ES-I3 (cell line): ENCODE measurements around the gene CMTM6.
"Not testable (repeated sequence)": the region's sequence is repeated elsewhere in the genome, so short reads cannot be mapped to it uniquely, and the experiment has no call there.

Source experiments
- H3K36me3 ChIP-seq: 2 replicates; pipeline ENCODE4 v1.6.1; 2013; ENCODE audit warnings: mild to moderate bottlenecking, low read length, control low read depth, moderate library complexity; ENCODE audit not compliant: insufficient read depth
- H3K4me1 ChIP-seq: 2 replicates; pipeline ENCODE4 v1.6.1; 2013; ENCODE audit warnings: mild to moderate bottlenecking, control low read depth, low read length; ENCODE audit not compliant: insufficient read depth
- H3K9ac ChIP-seq: 2 replicates; pipeline ENCODE4 v1.6.1; 2013; ENCODE audit warnings: low read depth, mild to moderate bottlenecking, low read length, moderate library complexity
- H3K9me3 ChIP-seq: 2 replicates; pipeline ENCODE4 v1.6.1; 2013; ENCODE audit warnings: mild to moderate bottlenecking, low read length, moderate library complexity; ENCODE audit not compliant: control insufficient read depth, insufficient read depth

Gene CMTM6

DNA sequence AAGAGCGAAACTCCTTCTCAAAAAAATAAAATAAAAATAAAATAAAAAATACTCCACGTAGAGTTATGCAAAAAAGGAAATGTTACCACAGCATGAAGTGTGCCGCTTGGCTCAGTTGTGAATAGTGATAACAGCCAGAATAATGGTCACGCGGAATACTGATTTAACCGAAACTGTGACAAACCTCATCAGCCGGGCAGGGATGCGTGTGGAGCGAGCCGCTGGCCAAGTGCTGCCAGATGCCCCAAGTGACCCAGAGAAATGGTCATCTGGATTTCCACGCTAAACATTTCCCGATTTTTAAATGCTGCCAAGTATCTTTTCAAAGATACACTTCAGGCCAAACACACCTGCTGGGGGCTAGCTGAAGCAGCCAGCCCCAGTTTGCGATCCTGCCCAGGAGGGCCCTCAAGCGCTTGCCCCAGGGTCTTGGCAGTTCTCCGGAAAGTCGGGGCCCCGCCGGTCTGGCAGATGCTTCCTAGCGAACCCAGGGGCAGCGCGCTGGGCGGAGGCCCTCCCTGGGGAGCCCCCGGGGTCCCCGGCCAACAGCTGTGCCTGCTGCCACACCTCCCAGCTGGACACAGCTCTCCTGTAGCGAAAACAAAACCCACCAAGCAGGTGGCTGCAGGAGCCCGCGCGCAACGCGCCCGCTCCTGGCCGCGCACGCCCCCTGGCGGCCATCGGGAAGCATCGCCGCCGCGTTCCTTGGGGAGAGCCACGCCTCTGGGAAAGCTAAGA lies 35.1 kb downstream of the CMTM6 start:
- 0 out of 2 replicates have a peak, but pooled peaks cover 3% of the 10 kb centered on the region for H3K4me1 ChIP-seq
- no peak overlapping the region for H3K9ac ChIP-seq
- 0 out of 2 replicates have a peak, but pooled peaks cover 3% of the 10 kb centered on the region for H3K36me3 ChIP-seq
- H3K9me3 ChIP-seq = no peaks in the 10 kb centered on the region

DNA sequence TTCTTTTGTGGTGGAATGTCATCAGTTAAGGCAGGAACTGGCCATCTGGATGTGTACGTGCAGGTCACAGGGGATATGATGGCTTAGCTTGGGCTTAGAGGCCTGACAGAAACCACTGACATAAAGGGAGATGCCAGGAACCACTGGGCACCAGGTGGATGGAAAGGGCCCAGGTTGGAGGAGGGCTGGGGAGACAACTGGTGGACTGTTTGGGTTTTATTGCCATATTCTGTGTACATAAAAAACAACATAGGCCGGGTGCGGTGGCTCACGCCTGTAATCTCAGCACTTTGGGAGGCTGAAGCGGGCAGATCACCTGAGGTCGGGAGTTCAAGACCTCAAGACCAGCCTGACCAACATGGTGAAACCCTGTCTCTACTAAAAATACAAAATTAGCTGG lies 35.8 kb downstream of the CMTM6 start:
- H3K4me1 ChIP-seq, H3K9ac ChIP-seq, H3K36me3 ChIP-seq, H3K9me3 ChIP-seq: not testable (repeated sequence)

DNA sequence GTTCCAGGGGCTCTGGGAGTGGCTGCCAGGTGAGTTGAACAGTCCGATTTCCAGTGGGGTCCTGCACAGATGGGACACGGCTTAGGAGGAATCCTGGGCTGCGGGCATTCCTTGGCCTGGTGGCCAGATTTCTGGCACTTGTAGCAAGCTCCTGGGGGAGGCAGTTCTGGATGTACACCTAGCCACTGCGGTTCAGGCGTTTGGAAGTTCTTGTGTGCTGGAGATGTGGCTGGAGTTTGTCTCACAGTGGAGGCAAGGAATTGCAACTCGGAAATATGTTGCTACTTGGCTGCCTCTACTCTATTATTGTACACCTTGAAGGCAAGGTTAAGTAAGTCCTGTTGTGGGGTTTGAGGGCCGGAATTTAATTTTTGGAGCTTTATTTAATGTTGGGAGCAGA lies 37.9 kb downstream of the CMTM6 start:
- H3K9me3 ChIP-seq, H3K36me3 ChIP-seq, H3K4me1 ChIP-seq, H3K9ac ChIP-seq: not testable (repeated sequence)

DNA sequence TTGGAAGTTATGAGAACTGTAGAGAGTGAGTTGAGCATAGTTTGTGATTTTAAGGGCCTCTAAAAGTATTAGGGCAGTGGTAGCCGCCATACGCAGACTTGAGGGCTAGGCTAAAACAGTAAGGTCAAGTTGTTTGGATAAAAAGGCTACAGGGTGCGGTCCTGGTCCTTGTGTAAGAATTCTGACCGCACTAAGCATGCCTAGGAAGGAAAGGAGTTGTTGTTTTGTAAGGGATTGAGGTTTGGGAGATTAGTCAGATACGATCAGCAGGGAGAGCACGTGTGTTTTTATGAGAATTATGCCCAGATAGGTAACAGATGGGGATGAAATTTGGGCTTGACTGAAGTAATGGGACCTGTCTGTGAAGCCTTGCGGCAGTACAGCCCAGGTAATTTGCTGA lies 39.2 kb downstream of the CMTM6 start:
- H3K4me1 ChIP-seq = peaks cover 12% of the 10 kb centered on the region; the same call in 1 of the 2 replicates
- H3K9ac ChIP-seq = not testable (repeated sequence)

DNA sequence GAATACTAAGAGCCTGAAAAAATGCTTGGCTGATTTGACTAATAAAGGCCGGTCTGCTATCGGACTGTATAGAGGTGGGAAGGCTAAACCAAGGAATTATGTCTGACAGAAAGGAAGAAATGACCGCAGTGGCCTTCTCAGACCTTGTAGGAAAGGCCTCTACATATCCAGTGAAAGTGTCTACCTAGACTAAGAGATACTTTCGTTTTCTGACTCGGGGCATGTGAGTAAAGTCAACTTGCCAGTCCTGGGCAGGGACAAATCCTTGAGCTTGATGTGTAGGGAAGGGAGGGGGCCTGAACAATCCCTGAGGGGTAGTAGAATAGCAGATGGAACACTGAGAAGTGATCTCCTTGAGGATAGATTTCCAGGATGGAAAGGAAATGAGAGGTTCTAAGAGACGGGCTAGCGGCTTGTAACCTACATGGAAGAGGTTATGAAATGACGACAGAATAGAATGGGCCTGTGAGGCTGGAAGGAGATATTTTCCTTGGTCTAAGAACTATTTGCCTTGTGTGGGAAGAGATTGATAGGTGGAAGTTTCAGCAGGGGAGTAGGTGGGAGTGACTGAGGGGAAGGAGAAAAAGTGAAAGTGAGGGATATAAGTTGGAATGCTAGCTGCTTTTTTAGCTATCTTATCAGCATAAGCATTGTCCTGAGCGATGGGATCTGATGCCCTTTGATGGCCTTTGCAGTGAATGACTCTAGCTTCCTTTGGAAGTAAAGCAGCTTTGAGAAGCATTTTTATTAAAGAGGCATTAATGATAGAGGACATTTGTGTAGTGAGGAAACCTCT lies 40.3 kb downstream of the CMTM6 start:
- H3K36me3 ChIP-seq, H3K9me3 ChIP-seq, H3K9ac ChIP-seq: not testable (repeated sequence)
- peaks cover 10% of the 10 kb centered on the region; the same call in 1 of the 2 replicates for H3K4me1 ChIP-seq

More for the DNA sequence above, 39.2 kb downstream of the CMTM6 start:
- H3K9me3 ChIP-seq, H3K36me3 ChIP-seq: not testable (repeated sequence)

DNA sequence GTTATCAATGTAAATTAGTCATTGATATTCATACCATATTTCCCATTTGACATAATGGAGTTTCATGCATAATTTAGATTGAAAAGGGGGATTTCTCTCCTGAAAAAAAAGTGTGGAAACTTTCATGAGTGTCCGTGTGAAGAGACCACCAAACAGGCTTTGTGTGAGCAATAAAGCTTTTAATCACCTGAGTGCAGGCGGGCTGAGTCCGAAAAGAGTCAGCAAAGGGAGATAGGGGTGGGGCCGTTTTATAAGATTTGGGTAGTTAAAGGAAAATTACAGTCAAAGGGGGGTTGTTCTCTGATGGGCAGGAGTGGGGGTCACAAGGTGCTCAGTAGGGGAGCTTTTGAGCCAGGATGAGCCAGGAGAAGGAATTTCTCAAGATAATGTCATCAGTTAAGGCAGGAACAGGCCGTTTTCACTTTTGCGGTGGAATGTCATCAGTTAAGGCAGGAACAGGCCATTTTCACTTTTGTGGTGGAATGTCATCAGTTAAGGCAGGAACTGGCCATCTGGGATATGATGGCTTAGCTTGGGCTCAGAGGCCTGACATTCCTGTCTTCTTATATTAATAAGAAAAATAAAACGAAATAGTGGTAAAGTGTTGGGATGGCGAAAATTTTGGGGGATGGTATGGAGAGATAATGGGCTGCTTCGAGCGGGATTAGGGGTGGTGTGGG lies 41.7 kb downstream of the CMTM6 start:
- H3K36me3 ChIP-seq, H3K9me3 ChIP-seq, H3K4me1 ChIP-seq, H3K9ac ChIP-seq: not testable (repeated sequence)

DNA sequence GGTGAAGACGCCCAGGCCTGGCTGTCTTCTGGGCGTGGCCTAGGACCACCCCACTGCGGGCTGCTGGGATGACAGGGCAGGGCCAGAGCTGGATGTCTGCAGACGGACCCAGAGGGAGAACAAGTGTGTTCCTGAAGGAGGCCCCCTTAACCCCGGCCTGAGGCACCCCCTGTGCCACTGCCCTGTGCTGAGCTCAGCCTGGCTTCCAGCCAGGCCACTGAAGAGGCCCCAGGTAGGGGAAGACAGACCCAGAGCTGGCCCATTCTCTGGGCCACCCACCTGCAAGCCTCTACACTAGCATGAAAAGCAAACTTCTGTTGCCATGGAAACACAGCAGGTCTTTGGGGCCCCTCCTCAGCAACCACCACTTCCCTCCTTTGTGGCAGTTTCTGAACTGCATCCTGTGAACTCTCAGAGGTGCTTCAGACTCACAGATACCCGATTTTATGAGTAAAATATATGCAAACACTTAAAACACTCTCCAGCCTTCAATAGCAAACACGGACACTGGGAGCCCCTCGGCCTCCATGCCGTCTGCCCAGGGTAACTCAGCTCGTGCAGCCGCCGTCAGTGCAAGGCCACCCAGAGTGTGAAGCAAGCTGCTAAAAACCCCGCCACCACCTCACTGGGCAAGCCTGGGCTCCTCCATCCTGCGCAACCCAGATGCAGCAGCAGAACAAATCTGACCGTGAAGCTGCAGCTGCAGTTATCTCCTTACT lies 42.5 kb downstream of the CMTM6 start:
- H3K36me3 ChIP-seq = no peaks in the 10 kb centered on the region
- peaks cover 9% of the 10 kb centered on the region; the same call in 1 of the 2 replicates for H3K4me1 ChIP-seq
- H3K9me3 ChIP-seq = no peaks in the 10 kb centered on the region
- H3K9ac ChIP-seq = no peak overlapping the region

DNA sequence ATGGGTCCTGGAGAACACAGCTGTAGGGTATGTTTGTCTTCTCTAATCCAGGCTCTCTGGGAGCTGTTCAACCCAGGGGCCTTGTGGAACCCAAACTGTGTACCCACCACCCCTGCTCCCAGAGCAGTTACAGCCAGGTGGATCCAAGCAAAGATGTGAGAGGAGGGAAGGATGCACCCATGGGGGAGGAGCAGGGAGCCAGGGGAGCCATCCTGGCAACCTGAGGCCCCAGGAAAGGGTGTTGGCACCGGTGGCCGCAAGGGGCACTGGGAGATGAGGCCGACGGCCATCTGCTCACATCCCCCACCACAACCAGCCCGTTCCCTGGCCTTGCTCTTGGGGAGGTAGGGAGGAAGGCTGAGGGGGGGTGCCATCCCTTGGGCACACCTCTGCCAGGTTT lies 43.2 kb downstream of the CMTM6 start:
- no peak overlapping the region for H3K9ac ChIP-seq
- no peaks in the 10 kb centered on the region for H3K9me3 ChIP-seq
- no peaks in the 10 kb centered on the region for H3K36me3 ChIP-seq
- peaks cover 9% of the 10 kb centered on the region; the same call in 1 of the 2 replicates for H3K4me1 ChIP-seq

DNA sequence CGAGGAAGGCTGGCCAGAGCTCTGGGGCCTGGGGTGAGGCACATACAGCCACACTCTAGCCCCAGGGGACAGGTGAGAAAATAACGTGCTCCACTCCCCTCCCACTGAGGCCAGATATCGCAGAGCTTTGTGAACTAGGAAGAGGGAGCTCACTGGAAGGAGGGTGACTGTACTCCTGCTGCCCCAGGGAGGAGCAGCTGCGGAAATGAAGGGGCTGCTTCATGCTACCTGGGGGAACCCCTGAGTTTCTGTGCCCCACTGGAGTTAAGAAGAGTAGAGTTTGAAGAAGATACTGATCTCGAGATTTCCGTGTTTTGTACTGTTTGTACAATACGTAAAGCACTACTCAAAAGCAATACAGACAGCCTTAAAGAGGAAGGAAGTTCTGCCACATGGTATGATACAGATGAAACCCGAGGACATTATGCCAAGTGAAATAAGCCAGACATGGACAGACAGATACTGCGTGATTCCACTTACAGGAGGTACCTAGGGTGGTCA lies 44.6 kb downstream of the CMTM6 start:
- Histone ChIP-seq H3K9ac (no peak overlapping the region), H3K36me3 (no peaks in the 10 kb centered on the region; the same call in 1 of the 2 replicates), H3K4me1 (peaks cover 9% of the 10 kb centered on the region; the same call in 1 of the 2 replicates), H3K9me3 (no peaks in the 10 kb centered on the region)

DNA sequence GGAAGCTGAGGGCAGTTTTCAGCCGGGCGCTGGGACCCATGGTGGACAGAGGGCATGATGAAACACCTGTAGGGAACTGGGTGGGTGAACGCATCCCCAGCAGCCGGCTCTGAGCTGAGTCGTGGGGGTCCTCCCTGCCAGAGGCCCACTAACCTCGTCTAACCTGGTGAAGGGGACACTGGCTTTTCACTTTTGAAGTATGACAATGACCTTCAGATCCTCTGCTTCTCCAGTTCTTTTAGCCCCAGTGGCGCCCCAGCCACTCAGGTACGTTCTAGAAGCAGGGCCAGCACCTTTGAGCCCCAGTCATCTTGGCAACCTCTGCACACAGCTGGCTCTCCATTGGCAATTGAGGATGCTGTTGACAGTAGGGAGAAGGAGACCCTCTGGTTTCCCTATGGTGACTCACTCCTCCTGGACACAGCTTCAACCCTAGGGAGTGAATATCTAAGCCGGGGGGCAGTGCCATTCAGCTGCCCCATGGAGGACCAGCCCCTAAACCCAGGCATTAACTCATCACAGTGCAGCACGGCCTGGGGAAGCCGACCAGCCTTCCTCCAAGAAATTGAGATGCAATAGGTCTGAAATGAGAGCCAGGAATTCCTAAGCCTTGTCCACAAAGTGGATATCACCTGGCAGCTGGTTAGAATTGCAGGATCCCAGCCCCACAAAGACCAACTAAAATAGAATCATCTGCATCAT lies 46.1 kb downstream of the CMTM6 start:
- Histone ChIP-seq H3K4me1 (peaks cover 9% of the 10 kb centered on the region; the same call in 1 of the 2 replicates), H3K36me3 (no peaks in the 10 kb centered on the region; the same call in 1 of the 2 replicates), H3K9ac (no peak overlapping the region), H3K9me3 (no peaks in the 10 kb centered on the region)

DNA sequence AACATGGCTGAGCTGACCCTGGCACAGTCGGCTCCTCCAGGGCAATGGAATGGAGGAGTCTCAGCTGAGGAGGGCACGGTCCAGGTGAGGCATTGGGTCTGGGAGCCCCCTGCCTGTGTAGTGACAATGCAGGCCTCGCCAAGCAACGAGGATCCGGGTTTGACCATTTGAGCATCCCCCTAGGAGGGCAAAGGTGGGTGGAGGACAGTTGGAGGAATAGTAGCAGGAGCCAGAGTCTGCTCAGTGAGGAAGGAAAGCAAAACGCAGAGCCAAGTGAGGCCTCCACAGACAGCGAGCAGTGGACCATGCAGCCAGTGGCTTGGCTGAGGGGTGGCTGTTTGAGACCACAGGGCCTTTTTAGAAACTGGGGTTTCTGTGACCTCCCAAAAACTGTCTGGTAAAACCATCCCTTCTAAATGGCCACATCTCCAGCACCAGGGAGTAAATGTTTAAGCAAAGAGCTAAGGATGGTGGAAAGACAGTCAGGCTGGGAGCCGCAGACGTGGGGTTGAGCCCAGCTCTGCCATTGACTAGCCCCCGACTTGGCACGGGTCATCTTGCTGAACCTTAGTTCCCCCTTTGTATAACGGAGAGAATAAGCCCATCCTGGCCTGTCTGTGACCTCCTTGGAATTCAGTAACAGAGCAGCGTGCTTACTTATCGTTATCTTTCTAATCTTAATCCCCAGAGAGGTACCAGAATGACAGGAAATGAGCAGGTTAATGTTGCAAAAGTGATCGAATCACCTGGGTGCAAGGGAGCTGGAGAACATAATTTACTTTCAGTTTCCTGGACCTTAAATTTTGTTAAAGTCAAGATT lies 46.8 kb downstream of the CMTM6 start:
- no peak overlapping the region for H3K9ac ChIP-seq
- peaks cover 9% of the 10 kb centered on the region; the same call in 1 of the 2 replicates for H3K4me1 ChIP-seq
- H3K9me3 ChIP-seq = no peaks in the 10 kb centered on the region
- H3K36me3 ChIP-seq = no peaks in the 10 kb centered on the region; the same call in 1 of the 2 replicates

DNA sequence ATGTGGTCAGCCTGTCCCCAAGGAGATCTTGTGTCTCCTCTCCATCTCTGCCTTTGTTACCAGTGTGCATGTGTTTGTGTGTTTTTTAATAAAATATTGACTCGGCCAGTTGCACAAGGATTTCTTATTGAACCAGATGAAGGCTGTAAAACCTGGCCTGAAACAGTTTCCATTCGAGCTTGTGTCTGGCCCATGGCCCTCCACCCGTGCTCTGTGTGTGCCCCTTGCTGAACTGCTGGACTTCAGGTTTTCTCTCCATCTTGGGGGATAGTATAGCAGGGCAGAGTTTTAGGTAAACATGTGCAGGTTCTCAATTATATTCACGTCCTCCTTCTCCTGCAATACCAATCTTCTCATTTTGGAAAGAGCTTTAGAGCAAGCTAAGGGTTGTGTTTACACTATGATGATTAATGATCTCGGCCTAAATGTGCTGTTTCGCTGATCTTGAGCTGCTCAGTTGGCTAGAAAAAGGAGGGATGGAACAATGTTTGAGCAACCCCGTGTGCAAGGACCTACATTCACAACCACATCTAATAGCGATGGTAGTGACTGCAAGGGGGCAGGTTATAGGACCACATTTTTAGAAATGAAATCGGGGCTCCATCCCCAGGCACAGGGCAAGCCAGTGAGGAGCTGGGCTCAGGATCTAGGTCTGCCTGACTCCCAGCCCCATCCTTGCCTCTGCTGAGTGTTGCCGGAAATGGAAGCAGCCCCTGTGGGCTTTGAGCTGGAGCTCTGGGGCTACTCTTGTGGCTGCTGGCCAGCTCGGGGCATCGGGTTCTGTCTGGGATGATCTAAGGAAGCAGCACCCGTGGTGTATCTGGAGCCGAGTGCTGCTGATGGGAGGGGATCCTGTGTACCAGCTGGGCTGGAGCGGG lies 47.7 kb downstream of the CMTM6 start:
- H3K9me3 ChIP-seq = no peaks in the 10 kb centered on the region
- no peak overlapping the region for H3K9ac ChIP-seq
- H3K36me3 ChIP-seq = no peaks in the 10 kb centered on the region; the same call in 1 of the 2 replicates
- 0 out of 2 replicates have a peak, but pooled peaks cover 3% of the 10 kb centered on the region for H3K4me1 ChIP-seq
